Colonic mucosa (tissue), 4 donors: Measurements from ENCODE around the gene MT1M. TPM values are rescaled to one million over a fixed set of nuclear protein-coding genes. Genes with fewer than 3 reads are reported as not detected.
"Not testable (repeated sequence)": the region's sequence is repeated elsewhere in the genome, so short reads cannot be mapped to it uniquely, and the experiment has no call there.

ENCODE experiments used
- DNase-seq: peaks from one replicate; pipeline ENCODE4 v3.0.0-alpha.2; 2020
- H3K27ac ChIP-seq: fragments of 200-600 bp; one replicate; pipeline ENCODE4 v1.8.0; 2021
- H3K27me3 ChIP-seq: fragments of 200-600 bp; one replicate; pipeline ENCODE4 v1.8.0; 2021
- H3K36me3 ChIP-seq: fragments of 200-600 bp; one replicate; pipeline ENCODE4 v1.8.0; 2021
- H3K4me1 ChIP-seq: fragments of 200-600 bp; one replicate; pipeline ENCODE4 v1.8.0; 2021; ENCODE audit warnings: mild to moderate bottlenecking
- H3K4me3 ChIP-seq: fragments of 200-600 bp; one replicate; pipeline ENCODE4 v1.8.0; 2021
- H3K9ac ChIP-seq, 2 donors: one replicate each; pipeline ENCODE4 v1.7.0; 2013; ENCODE audit warnings: control low read depth in 2 of 2, low read depth in 2 of 2, low read length in 2 of 2
- H3K9me3 ChIP-seq: fragments of 200-600 bp; one replicate; pipeline ENCODE4 v1.8.0; 2021
- CTCF ChIP-seq: fragments of 200-600 bp; IDR thresholded peaks from one replicate; pipeline ENCODE4 v1.8.0; 2022; ENCODE audit warnings: antibody characterized with exemption, mild to moderate bottlenecking
- intact Hi-C: fragments of 100-400 bp; cut with DNase I; formaldehyde crosslinking; loops from one replicate; pipeline ENCODE4 v1.14.1; 2022
- total RNA-seq, 2 donors: library from RNA; stranded (reverse); fragmentation: NEBNext Ultra II Directional in 1 of 2; extraction: Animal tissue kit (Norgen Biotek cat#: 25700) in 1 of 2; gene quantifications; one replicate each; pipeline ENCODE4 v1.2.1, GENCODE V29; 2021
- donor health status: healthy.
- donor health status: DM: no; HTN: no; CAD: no.
- donor health status: DM: no; HTN: no; CAD: no.

The MT1M gene
- total RNA-seq, 2 donors from 2014 or later, result 19.0 to 21.2 TPM

DNA sequence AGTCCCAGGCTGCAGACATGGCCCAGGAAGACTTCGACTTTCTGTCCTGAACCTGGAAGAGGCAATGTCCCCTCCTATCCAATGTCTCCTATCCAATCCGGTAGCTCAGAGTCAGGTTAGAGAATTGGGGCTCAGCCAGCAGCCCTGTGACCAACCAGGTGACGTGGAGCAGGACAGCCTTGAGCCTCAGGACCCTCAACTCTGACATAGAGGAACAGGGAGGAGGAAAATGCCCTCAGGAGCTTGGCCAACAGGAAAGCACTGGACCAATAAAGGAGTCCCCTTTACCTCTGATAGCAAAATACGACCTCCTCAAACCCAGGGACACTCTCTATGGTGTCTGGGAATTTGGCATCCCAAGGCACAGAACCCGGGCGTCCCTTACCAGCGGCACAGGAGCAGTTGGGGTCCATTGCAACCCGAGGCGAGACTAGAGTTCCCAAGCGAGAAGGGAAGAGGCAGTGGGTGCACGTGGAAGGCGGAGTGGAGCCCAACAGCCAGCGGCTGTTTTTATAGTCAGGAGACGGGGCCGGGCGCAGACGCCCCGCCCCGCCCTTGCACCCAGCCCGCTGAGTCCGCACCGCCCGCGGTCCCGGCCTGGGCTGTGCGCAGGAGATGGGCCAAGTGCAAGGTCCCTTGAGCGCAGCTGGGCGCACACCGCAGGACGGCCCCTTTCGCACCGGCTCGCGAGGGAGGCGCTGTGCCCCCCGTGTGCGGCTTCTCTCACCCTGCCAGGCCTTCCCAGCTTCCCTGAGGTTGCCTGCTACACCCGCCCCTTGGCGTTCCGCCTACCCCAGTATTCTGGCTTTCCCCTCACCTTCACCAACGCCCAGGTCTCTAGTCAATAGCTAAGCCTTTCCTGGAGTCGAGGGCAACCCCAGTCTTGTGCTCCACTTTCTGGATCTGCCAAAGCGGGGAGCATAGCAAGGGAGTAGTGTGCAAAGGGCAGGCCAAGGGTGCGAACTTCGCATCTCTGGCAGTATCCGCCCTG lies 35.4 kb downstream of the MT1M start, which contains the start of gene MT1G:
Gene MT1G (minus strand): TSS at position 485 of the 991 bp plus-strand sequence. CDS start 72 bp downstream, at position 413.
- H3K27ac ChIP-seq, result no peak within 1 kb of the TSS
- peak within 1 kb of the TSS; percentile 63 to 83 for H3K9ac ChIP-seq

DNA sequence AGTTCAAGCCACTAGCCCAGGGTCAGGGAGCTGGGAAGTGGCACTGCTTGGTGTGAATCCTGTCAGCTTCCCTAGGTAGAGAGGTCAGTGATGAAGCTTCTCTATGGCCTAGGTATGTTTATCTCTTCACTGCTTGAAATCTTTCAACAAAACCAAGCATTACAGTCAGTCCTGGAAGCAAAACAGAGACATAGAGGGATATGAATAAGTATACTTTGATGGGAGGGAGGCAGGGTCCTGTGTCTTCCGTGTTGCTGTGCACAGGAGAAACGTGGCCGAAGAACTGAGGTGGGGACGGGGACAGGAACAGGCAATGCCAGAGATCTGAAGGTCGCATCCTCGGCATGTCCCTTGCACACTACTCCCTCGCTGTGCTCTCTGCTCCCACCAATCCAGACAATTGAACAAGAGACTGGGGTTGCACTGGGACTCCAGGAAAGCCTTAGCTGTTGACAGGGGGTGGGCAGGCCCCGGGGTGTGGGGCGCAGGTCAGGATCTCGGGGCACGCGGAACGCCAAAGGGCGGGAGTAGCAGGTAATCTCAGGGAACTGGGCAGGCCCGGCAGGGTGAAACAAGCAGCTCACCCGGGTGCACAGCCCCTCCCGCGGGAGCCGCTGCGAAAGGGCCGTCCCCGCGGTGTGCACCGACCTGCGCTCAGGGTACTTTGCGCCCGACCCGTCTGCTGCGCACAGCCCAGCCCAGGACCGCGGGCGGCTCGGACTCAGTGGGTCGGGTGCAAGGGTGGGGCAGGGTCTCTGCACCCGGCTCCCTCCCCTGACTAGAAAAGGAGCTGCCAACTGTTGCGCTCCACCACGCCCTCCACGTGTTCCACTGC lies 36.8 kb downstream of the MT1M start, which contains the start of gene MT1H:
Gene MT1H (plus strand): TSS at position 810 of the 835 bp plus-strand sequence. CDS start 71 bp downstream, outside the sequence.
- intact Hi-C loops, result no loop called here
- Histone ChIP-seq H3K9ac (peak within 1 kb of the TSS in 1 of 2 donors; percentile 74), H3K4me3 (no peak within 1 kb of the TSS), H3K27ac (no peak within 1 kb of the TSS), H3K9me3 (no peaks in the 10 kb centered on the region), H3K36me3 (no peaks in the 10 kb centered on the region), H3K4me1 (no peaks in the 10 kb centered on the region), H3K27me3 (peaks cover 31% of the 10 kb centered on the region)
- no peak for TF ChIP-seq CTCF
- peak; percentile 50 for DNase-seq

More for the DNA sequence above, 35.4 kb downstream of the MT1M start, which contains the start of gene MT1G:
- Histone ChIP-seq H3K27me3 (peaks cover 42% of the 10 kb centered on the region), H3K4me3 (peak within 1 kb of the TSS; percentile 20), H3K4me1 (no peaks in the 10 kb centered on the region), H3K9me3 (no peaks in the 10 kb centered on the region), H3K36me3 (no peaks in the 10 kb centered on the region)
- intact Hi-C loops, result no loop called here
- DNase-seq, result peak; percentile 80
- no peak for TF ChIP-seq CTCF

- DNase-seq, result no peak
- H3K9ac ChIP-seq, result peak overlapping the region in 1 of 2 donors; percentile 74
- no peaks in the 10 kb centered on the region for H3K36me3 ChIP-seq
- H3K9me3 ChIP-seq, result no peaks in the 10 kb centered on the region
- TF ChIP-seq CTCF, result no peak
- intact Hi-C loops, result no loop called here
- no peaks in the 10 kb centered on the region for H3K4me1 ChIP-seq
- no peak overlapping the region for H3K27ac ChIP-seq
- H3K4me3 ChIP-seq, result no peak overlapping the region
- H3K27me3 ChIP-seq, result peaks cover 24% of the 10 kb centered on the region
Observed at GRCh38 chr16:56669840-56670619, 37.6 kb downstream of the MT1M start.

DNA sequence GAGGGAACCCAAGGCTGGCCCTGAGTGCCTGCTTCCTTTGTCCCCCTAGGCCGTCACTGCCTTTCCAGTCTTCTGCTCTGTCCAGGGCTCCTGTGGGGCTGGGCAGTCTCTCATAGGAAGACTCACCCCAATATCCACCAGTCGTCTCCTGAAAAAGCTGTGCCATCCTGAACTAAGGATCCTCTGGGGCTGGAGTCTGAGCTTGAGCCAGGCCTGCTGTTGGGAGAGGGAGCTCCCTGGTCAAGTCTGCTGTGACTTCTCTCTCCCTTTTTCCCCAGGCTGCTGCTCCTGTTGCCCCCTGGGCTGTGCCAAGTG lies 38.1 kb downstream of the MT1M start:
- Histone ChIP-seq H3K27me3 (peaks cover 24% of the 10 kb centered on the region), H3K4me1 (no peaks in the 10 kb centered on the region), H3K27ac (no peak overlapping the region), H3K9me3 (no peaks in the 10 kb centered on the region), H3K4me3 (no peak overlapping the region), H3K9ac (no peak overlapping the region), H3K36me3 (no peaks in the 10 kb centered on the region)
- intact Hi-C loops, result no loop called here
- TF ChIP-seq CTCF, result no peak
- DNase-seq, result no peak

GRCh38 chr16:56671691-56672090 lies 39.2 kb downstream of the MT1M start:
- peaks cover 30% of the 10 kb centered on the region for H3K27me3 ChIP-seq
- H3K9ac ChIP-seq, H3K36me3 ChIP-seq, DNase-seq, H3K27ac ChIP-seq, intact Hi-C loops, H3K4me3 ChIP-seq, H3K9me3 ChIP-seq, H3K4me1 ChIP-seq: not testable (repeated sequence)

DNA sequence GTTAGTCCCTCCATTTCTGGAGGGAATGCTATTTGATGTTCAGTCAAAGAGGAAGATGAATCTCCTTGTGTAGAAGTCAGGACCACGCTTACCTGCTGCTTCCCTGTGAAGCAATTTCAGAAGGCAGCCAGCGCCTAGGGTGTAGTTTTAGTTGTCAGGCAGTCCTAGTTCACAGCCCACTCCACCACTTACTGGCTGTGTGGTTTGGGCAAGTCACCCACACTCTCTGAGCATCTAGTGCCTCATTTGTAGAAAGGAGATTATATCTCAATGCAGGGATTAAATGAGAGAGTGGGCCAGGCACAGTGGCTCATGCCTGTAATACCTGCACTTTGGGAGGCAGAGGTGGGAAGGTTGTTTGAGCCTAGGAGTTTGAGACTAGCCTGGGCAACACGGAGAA lies 39.7 kb downstream of the MT1M start:
- H3K27ac ChIP-seq, intact Hi-C loops: not testable (repeated sequence)

More for the DNA sequence above, 39.7 kb downstream of the MT1M start:
- DNase-seq, H3K4me3 ChIP-seq, H3K9ac ChIP-seq, H3K36me3 ChIP-seq, H3K4me1 ChIP-seq, H3K9me3 ChIP-seq: not testable (repeated sequence)
- peaks cover 30% of the 10 kb centered on the region for H3K27me3 ChIP-seq
